GM12873 (cell line): Measurements from ENCODE around the gene SLC3A2.

Source experiments
- TF ChIP-seq, protein P1 (sequence below): IDR thresholded peaks from 2 replicates; pipeline ENCODE4 v1.5.1; 2012; ENCODE audit warnings: low read depth, mild to moderate bottlenecking, moderate library complexity, low read length, control low read depth; ENCODE audit not compliant: insufficient read depth; ENCODE audit errors: missing control alignments

The SLC3A2 gene

DNA sequence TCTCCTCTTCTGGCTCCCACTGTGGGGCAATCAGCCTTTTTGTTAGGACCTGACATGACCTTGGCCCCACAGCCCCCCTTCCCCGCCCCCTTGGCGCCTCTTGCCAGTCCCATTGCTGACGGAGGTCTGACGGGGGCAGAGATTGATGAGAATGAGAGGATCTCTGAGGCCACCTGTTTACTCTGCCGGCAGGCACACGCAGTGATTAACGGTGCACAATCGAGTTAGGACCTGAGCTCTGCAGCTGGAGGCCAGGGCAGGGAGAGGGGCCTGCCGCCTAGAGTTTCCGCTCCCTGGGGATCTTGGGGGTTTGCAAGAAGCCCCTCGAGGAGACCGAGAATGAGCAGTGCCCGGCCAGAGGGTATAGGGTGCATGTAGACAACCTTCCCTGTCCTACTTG is 47.3 kb downstream of the SLC3A2 start:
- TF ChIP-seq, protein P1, sequence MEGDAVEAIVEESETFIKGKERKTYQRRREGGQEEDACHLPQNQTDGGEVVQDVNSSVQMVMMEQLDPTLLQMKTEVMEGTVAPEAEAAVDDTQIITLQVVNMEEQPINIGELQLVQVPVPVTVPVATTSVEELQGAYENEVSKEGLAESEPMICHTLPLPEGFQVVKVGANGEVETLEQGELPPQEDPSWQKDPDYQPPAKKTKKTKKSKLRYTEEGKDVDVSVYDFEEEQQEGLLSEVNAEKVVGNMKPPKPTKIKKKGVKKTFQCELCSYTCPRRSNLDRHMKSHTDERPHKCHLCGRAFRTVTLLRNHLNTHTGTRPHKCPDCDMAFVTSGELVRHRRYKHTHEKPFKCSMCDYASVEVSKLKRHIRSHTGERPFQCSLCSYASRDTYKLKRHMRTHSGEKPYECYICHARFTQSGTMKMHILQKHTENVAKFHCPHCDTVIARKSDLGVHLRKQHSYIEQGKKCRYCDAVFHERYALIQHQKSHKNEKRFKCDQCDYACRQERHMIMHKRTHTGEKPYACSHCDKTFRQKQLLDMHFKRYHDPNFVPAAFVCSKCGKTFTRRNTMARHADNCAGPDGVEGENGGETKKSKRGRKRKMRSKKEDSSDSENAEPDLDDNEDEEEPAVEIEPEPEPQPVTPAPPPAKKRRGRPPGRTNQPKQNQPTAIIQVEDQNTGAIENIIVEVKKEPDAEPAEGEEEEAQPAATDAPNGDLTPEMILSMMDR, result no peak

DNA sequence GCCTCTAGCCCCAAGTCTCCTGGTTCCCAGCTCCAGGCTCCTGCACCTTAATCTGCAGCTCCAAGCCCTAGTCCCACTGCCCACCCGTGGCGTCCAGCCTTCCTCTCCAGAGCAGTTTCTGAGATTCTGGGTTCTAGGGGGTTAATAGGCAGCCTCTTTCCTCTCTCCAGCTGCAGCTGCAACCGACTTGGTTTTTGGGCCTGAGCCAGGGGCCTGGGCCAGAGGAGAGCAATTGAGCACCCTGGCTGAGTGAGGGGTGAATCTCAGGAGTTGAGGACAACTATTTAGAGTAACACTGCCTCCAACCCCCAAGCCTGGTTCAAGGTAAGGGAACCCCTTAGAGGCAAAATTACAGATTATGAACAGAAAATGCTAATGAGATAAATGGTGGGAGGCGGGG is 49.5 kb downstream of the SLC3A2 start:
- TF ChIP-seq, protein P1, result no peak

DNA sequence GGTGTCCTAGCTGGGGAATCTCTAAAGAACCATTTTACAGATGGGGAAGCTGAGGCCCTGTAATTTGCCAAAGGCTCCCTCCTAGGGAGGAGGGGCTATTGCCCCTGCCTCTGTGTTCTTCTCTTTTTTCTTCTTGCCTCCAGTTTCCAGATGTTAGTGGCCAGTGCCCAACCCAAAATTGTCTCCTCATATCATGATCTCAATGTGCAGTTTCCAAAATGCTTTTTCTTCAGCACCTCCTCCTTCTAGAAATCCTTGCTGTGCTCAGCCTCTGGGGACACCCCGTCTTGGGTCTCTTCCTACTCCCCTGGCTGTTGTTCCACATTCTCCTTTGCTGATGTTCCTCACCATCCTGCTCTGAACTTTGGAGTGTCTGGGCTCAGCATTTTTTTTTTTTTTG is 50.0 kb downstream of the SLC3A2 start:
- TF ChIP-seq, protein P1, result no peak

DNA sequence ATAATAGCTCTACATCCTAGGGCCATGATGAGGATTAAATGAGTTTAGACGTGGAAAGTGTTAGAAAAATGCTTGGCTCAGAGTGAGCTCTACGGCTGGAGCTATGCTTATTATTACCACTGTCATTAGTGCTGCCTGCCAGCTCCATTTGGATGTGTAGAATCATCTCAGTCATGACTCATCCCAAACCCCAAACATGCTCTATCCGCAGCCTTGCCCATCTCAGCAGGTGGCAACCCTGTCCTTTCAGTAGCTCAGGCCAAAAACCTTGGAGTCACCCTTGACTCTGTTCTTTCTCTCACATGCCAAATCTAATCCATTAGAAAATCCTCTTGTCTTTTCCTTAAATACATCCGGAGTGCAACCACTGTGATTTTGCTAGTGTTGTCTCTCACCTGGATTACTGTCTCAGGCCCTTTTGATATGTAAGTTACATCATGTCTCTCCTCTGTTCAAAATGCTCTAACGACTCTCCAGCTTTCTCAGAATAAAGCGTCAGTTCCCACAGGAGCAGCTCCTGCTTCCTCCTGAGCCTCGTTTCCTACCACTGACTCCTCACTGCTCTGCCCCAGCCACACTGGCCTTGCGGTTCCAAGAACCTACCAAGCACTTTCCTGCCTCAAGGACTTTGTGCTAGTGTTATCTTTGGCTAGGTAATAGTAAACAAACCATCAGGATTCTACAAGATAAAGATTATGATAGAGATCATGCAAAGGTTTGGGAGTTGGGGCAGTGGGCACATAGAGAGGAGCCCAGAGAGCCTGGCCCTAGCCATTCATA is 51.0 kb downstream of the SLC3A2 start:
- TF ChIP-seq, protein P1, result no peak

DNA sequence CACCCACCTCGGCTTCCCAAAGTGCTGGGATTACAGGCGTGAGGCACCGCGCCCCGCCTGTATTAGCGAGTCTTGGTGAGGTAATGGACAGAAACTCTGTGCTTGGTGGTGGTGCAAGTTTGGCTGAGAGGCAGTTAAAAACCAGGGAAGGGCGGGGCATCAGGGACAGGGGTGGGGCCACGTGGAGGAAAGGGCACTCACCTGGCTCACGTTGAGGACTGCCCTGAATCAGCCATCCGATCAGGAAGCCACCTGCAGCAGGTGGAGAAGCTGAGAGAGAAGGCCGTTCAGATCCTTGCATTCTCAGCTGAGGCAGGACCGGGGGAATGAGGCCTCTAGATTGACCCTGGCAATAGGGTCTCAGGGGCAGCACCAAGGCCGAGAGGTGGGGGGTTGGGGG is 52.6 kb downstream of the SLC3A2 start:
- TF ChIP-seq, protein P1, result no peak

DNA sequence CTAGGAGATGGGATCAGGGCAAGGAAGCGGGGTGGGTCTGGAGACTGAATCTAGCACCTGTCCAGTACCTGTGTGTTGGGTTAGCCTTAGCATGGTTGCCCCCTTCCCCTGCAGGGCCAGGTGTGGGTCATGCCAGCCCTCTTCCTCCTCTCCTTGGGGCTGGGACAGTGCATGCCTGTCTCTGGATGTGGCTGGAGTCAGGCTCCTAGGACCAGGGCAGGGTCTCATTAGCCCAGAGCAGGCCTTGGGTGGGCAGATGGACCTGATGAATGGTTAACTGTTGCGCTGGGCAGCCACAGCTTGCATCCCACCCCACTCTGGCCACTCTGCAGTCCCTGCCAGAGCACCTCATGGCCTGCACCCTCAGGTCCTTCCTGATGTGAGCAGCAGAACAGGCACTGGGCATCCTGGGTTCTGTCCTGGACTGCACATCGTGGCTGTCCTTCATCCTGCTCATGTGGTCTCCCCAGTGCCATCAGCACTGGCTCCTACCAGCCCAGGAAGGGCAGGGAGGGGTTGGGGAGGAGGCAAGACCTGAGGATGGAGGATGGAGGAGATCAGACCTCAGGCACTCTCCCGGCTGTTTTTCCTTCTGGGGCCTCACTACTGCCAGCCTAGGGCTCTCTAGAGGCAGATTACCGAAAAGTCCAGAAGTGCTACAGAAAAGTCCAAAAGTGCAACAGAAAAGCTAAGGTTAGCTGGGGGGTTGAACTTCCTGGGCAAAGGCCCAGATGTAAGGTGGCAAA is 53.2 kb downstream of the SLC3A2 start:
- TF ChIP-seq, protein P1, result no peak

DNA sequence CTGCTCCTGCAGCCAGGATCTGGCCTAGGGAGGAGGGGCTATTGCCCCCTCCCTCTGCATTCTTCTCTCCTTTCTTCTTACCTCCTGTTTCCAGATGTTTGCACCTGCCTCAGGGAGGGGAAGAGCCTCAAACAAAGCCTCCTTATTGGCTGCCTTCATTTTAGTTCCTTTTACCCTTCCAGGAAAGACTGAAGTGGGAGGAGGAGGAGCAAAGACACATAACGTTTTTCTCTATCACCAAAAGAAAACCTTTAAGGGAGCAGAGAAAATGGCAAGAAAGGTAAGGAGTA is 53.7 kb downstream of the SLC3A2 start:
- TF ChIP-seq, protein P1, result no peak
